A549 treated with Mapracorat at 1 μM for 4 hours (cell line): ENCODE measurements around the gene USP38. TPM values are rescaled to one million over a fixed set of nuclear protein-coding genes. Genes with fewer than 3 reads are reported as not detected.

Source experiments
- total RNA-seq: library from RNA; stranded (reverse); fragments of 200-300 nt; extraction: Qiagen RNA extraction; gene quantifications from 5 replicates; pipeline ENCODE4 v1.2.3, GENCODE V29; 2022

The USP38 gene
- 7.0 to 9.1 TPM (median 8.2 TPM) in 5 replicates for total RNA-seq

GRCh38 chr4:143184503-143185252, at the start of gene USP38:
USP38 (plus strand) TSS chr4:143184917; CDS start chr4:143185451, 534 bp downstream.

Other genes with a start within 250 kb of the USP38 start
- 2.0 to 3.0 TPM (median 2.0 TPM) in 5 replicates for gene GAB1, start 152.0 kb downstream of the USP38 start, total RNA-seq